Breast epithelium (tissue), 4 donors: ENCODE measurements around the gene FAM228B. TPM values are rescaled to one million over a fixed set of nuclear protein-coding genes. Genes with fewer than 3 reads are reported as not detected.

Experiments used
- DNase-seq, 2 donors: peaks; one replicate each; pipeline ENCODE4 v3.0.0-alpha.2; 2019; ENCODE audit warnings: low spot score in 2 of 2
- H3K27ac ChIP-seq, 2 donors: fragments of 200-600 bp; sonication (generic) in 1 of 2; one replicate each; pipeline ENCODE4 v1.5.1; 2016 to 2019; ENCODE audit warnings: mild to moderate bottlenecking in 1 of 2
- H3K27me3 ChIP-seq, 2 donors: fragments of 200-600 bp; sonication (generic) in 1 of 2; one replicate each; pipeline versions ENCODE4 v1.5.1 to v1.6.0; 2017 to 2019; ENCODE audit warnings: control low read depth in 1 of 2, mild to moderate bottlenecking in 1 of 2
- H3K36me3 ChIP-seq: fragments of 200-600 bp; one replicate; pipeline ENCODE4 v1.5.1; 2019
- H3K4me1 ChIP-seq, 2 donors: fragments of 200-600 bp; sonication (generic); one replicate each; pipeline ENCODE4 v1.5.1; 2016 to 2019; ENCODE audit warnings: control low read depth in 1 of 2
- H3K4me3 ChIP-seq, 3 donors: fragments of 200-600 bp; sonication (generic); 1 replicate in 2 of 3; 2 replicates in 1 of 3; pipeline ENCODE4 v1.5.1; 2016 to 2019; ENCODE audit warnings: mild to moderate bottlenecking in 3 of 3, moderate library complexity in 2 of 3
- H3K9me3 ChIP-seq, 2 donors: fragments of 200-600 bp; sonication (generic) in 1 of 2; one replicate each; pipeline ENCODE4 v1.5.1; 2016 to 2019; ENCODE audit warnings: control low read depth in 1 of 2
- CTCF ChIP-seq, 3 donors: fragments of 450-650 bp; IDR thresholded peaks; one replicate each; pipeline ENCODE4 v1.5.1; 2016 to 2017; ENCODE audit warnings: antibody characterized with exemption in 3 of 3, mild to moderate bottlenecking in 3 of 3, moderate library complexity in 3 of 3
- POLR2A ChIP-seq: fragments of 450-650 bp; IDR thresholded peaks from one replicate; pipeline ENCODE4 v1.6.1; 2016; ENCODE audit warnings: antibody characterized with exemption, mild to moderate bottlenecking, moderate library complexity
- POLR2AphosphoS5 ChIP-seq, 3 donors: sonication (generic); formaldehyde crosslinking; IDR thresholded peaks; one replicate each; pipeline ENCODE4 v1.6.1; 2017; ENCODE audit warnings: antibody characterized with exemption in 3 of 3
- intact Hi-C: fragments of 100-400 bp; cut with DNase I; formaldehyde crosslinking; loops from one replicate; pipeline ENCODE4 v1.15.1; 2023; ENCODE audit warnings: low total_unique reads
- total RNA-seq, 3 donors: library from RNA; depleted of rRNA; stranded (reverse); fragments of >200 nt; gene quantifications; one replicate each; pipeline ENCODE4 v1.1.0, GENCODE V29; 2016

The FAM228B gene
- total RNA-seq, 3 donors from 2014 or later: 23.7 to 46.2 (median 30.9) TPM

- intact Hi-C loops: no loop called here
- Histone ChIP-seq H3K27ac (no peak overlapping the region), H3K9me3 (no peaks in the 10 kb centered on the region), H3K4me1 (no peaks in the 10 kb centered on the region), H3K36me3 (no peaks in the 10 kb centered on the region), H3K27me3 (no peaks in the 10 kb centered on the region), H3K4me3 (no peak overlapping the region)
- DNase-seq: no peak
- TF ChIP-seq POLR2AphosphoS5 (IDR thresholded peaks at IDR 0.05) (no peak), CTCF (IDR thresholded peaks at IDR 0.05) (no peak), POLR2A (no peak)
Observed at GRCh38 chr2:24182507-24182906, 59.2 kb downstream of the FAM228B start.

- no peaks in the 10 kb centered on the region for H3K4me1 ChIP-seq
- H3K36me3 ChIP-seq: no peaks in the 10 kb centered on the region
- DNase-seq: no peak
- H3K9me3 ChIP-seq: no peaks in the 10 kb centered on the region
- no peak for TF ChIP-seq POLR2A
- no peak for TF ChIP-seq POLR2AphosphoS5 (IDR thresholded peaks at IDR 0.05)
- no peak for TF ChIP-seq CTCF (IDR thresholded peaks at IDR 0.05)
- no peak overlapping the region for H3K4me3 ChIP-seq
- H3K27ac ChIP-seq: no peak overlapping the region
- intact Hi-C loops: no loop called here
- H3K27me3 ChIP-seq: no peaks in the 10 kb centered on the region
Observed at GRCh38 chr2:24183366-24184069, 60.2 kb downstream of the FAM228B start.

- intact Hi-C loops: no loop called here
- TF ChIP-seq POLR2AphosphoS5 (IDR thresholded peaks at IDR 0.05): no peak
- TF ChIP-seq CTCF (IDR thresholded peaks at IDR 0.05): no peak
- TF ChIP-seq POLR2A: no peak
- no peaks in the 10 kb centered on the region for H3K36me3 ChIP-seq
- H3K27me3 ChIP-seq: no peaks in the 10 kb centered on the region
- H3K4me1 ChIP-seq: no peaks in the 10 kb centered on the region
- H3K27ac ChIP-seq: no peak overlapping the region
- H3K9me3 ChIP-seq: no peaks in the 10 kb centered on the region
- no peak for DNase-seq
- no peak overlapping the region for H3K4me3 ChIP-seq
Observed at GRCh38 chr2:24189551-24189950, 66.3 kb downstream of the FAM228B start.

GRCh38 chr2:24190503-24190902, 67.2 kb downstream of the FAM228B start:
- Histone ChIP-seq H3K36me3 (no peaks in the 10 kb centered on the region), H3K27me3 (no peaks in the 10 kb centered on the region), H3K9me3 (no peaks in the 10 kb centered on the region), H3K4me3 (no peak overlapping the region), H3K27ac (no peak overlapping the region), H3K4me1 (no peaks in the 10 kb centered on the region)
- intact Hi-C loops: no loop called here
- no peak for DNase-seq
- TF ChIP-seq POLR2A (no peak), POLR2AphosphoS5 (IDR thresholded peaks at IDR 0.05) (no peak), CTCF (IDR thresholded peaks at IDR 0.05) (no peak)

- H3K27me3 ChIP-seq: no peaks in the 10 kb centered on the region
- no peaks in the 10 kb centered on the region for H3K9me3 ChIP-seq
- TF ChIP-seq POLR2A (no peak), POLR2AphosphoS5 (IDR thresholded peaks at IDR 0.05) (no peak), CTCF (IDR thresholded peaks at IDR 0.05) (no peak)
Observed at GRCh38 chr2:24191156-24191555, 67.9 kb downstream of the FAM228B start.

More at GRCh38 chr2:24191156-24191555, 67.9 kb downstream of the FAM228B start:
- no peaks in the 10 kb centered on the region for H3K4me1 ChIP-seq
- H3K27ac ChIP-seq: no peak overlapping the region
- H3K4me3 ChIP-seq: no peak overlapping the region
- intact Hi-C loops: no loop called here
- H3K36me3 ChIP-seq: no peaks in the 10 kb centered on the region
- DNase-seq: no peak
